GM23338 (cell line): ENCODE measurements around the gene MBD6. TPM values are rescaled to one million over a fixed set of nuclear protein-coding genes. Genes with fewer than 3 reads are reported as not detected.
"Not testable (repeated sequence)": the region's sequence is repeated elsewhere in the genome, so short reads cannot be mapped to it uniquely, and the experiment has no call there.

ENCODE experiments used
- ATAC-seq: fragments of 200-7000 bp; cut with Tn5 transposase; 3 replicates; pipeline ENCODE4 v1.9.1; 2020
- DNase-seq: peaks from one replicate; pipeline ENCODE4 v3.0.0-alpha.2; 2015; ENCODE audit warnings: low spot score
- H2AFZ ChIP-seq: fragments of 200-600 bp; sonication (generic); 2 replicates; pipeline ENCODE4 v1.8.0; 2016; ENCODE audit warnings: antibody characterized with exemption, mild to moderate bottlenecking, moderate library complexity
- H3F3A ChIP-seq: fragments of 200-600 bp; sonication (generic); replicated peaks from 2 replicates; pipeline ENCODE4 v1.8.0; 2017; ENCODE audit warnings: antibody characterized with exemption, mixed run types, low read depth
- H3K27ac ChIP-seq: fragments of 200-600 bp; sonication (generic); 2 replicates; pipeline ENCODE4 v1.6.1; 2016; ENCODE audit warnings: low read depth
- H3K27me3 ChIP-seq: fragments of 200-600 bp; sonication (generic); 2 replicates; pipeline ENCODE4 v1.8.0; 2016; ENCODE audit warnings: mild to moderate bottlenecking, mixed run types, moderate library complexity; ENCODE audit not compliant: insufficient read depth
- H3K36me3 ChIP-seq: fragments of 200-600 bp; sonication (generic); 2 replicates; pipeline ENCODE4 v1.8.0; 2016; ENCODE audit warnings: mild to moderate bottlenecking; ENCODE audit not compliant: insufficient read depth
- H3K4me1 ChIP-seq: fragments of 200-600 bp; sonication (generic); 2 replicates; pipeline ENCODE4 v1.8.0; 2016; ENCODE audit warnings: mild to moderate bottlenecking, moderate library complexity; ENCODE audit not compliant: insufficient read depth
- H3K4me2 ChIP-seq: fragments of 200-600 bp; sonication (generic); 2 replicates; pipeline ENCODE4 v1.7.1; 2017; ENCODE audit warnings: mixed run types
- H3K4me3 ChIP-seq: fragments of 200-600 bp; sonication (generic); 2 replicates; pipeline ENCODE4 v1.6.1; 2016; ENCODE audit warnings: mixed run types
- H3K79me2 ChIP-seq: fragments of 200-600 bp; sonication (generic); replicated peaks from 2 replicates; pipeline ENCODE4 v1.8.0; 2017; ENCODE audit warnings: mild to moderate bottlenecking; ENCODE audit not compliant: insufficient read depth
- H3K9me2 ChIP-seq: fragments of 200-600 bp; sonication (generic); 2 replicates; pipeline ENCODE4 v1.8.0; 2017; ENCODE audit not compliant: insufficient read depth
- H4K20me1 ChIP-seq: fragments of 200-600 bp; sonication (generic); replicated peaks from 2 replicates; pipeline ENCODE4 v1.8.0; 2017; ENCODE audit warnings: mild to moderate bottlenecking; ENCODE audit not compliant: insufficient read depth
- H3K27ac Mint-ChIP-seq: 2 replicates; pipeline ENCODE4 v1.8.0; 2020; ENCODE audit warnings: inconsistent platforms, mild to moderate bottlenecking, moderate library complexity, mixed read lengths
- H3K27me3 Mint-ChIP-seq: 3 replicates; pipeline ENCODE4 v1.8.0; 2022; ENCODE audit warnings: low read depth, mild to moderate bottlenecking, moderate library complexity, mixed read lengths, inconsistent platforms; ENCODE audit not compliant: insufficient read depth, poor library complexity
- H3K36me3 Mint-ChIP-seq: 3 replicates; pipeline ENCODE4 v1.8.0; 2021; ENCODE audit warnings: low read depth, mild to moderate bottlenecking, inconsistent platforms, moderate library complexity, mixed read lengths
- H3K4me1 Mint-ChIP-seq: 3 replicates; pipeline ENCODE4 v1.8.0; 2020; ENCODE audit warnings: mild to moderate bottlenecking, inconsistent platforms, mixed read lengths
- H3K4me3 Mint-ChIP-seq: 3 replicates; pipeline ENCODE4 v1.8.0; 2021; ENCODE audit warnings: moderate library complexity, mild to moderate bottlenecking, inconsistent platforms, mixed read lengths
- H3K9me3 Mint-ChIP-seq: 3 replicates; pipeline ENCODE4 v1.8.0; 2020; ENCODE audit warnings: moderate library complexity, mild to moderate bottlenecking, inconsistent platforms, mixed read lengths
- CTCF ChIP-seq, 2 experiments: fragments of 200-600 bp in 1 of 2; sonication (generic) in 1 of 2; conservative IDR thresholded peaks; 2 replicates each; pipeline versions ENCODE4 v1.5.1 to v1.6.1; 2016 to 2017; ENCODE audit warnings: antibody characterized with exemption in 2 of 2, low read depth in 2 of 2, mild to moderate bottlenecking in 2 of 2, moderate library complexity in 1 of 2
- JUNB ChIP-seq: IDR thresholded peaks from one replicate; pipeline ENCODE4 v1.6.1; 2016; ENCODE audit warnings: antibody characterized with exemption; ENCODE audit not compliant: unreplicated experiment
- NANOG ChIP-seq: IDR thresholded peaks from 2 replicates; pipeline ENCODE4 v1.6.1; 2016; ENCODE audit warnings: antibody characterized with exemption, borderline replicate concordance
- POLR2AphosphoS5 ChIP-seq: IDR thresholded peaks from 2 replicates; pipeline ENCODE4 v1.6.1; 2016; ENCODE audit warnings: antibody characterized with exemption, low read depth
- ZNF114 ChIP-seq: fragments of 250-450 bp; sonication (Bioruptor Pico); IDR thresholded peaks from 2 replicates; pipeline ENCODE4 v1.5.0; 2020; ENCODE audit warnings: mild to moderate bottlenecking, moderate library complexity
- polyA plus RNA-seq: library from polyadenylated mRNA; unstranded; fragments of >200 nt; fragmentation: Nextera tagmentation; extraction: Ambion mirVana; gene quantifications from 2 replicates; pipeline ENCODE4 v1.2.1, GENCODE V29; 2016
- total RNA-seq: library from RNA; depleted of rRNA; stranded (reverse); fragments of >200 nt; shearing (Covaris generic); gene quantifications from 2 replicates; pipeline ENCODE4 v1.2.3, GENCODE V29; 2014

The MBD6 gene
- total and polyA plus RNA-seq, 2 experiments from 2014 or later, result 12.5 to 17.1 TPM

- no peak for DNase-seq
- peaks cover 18% of the 10 kb centered on the region for H3K4me1 ChIP-seq
- Mint-ChIP-seq H3K4me3 (no peak overlapping the region), H3K27me3 (peaks cover 27% of the 10 kb centered on the region), H3K36me3 (peaks cover 86% of the 10 kb centered on the region), H3K9me3 (no peaks in the 10 kb centered on the region), H3K4me1 (peaks cover 22% of the 10 kb centered on the region), H3K27ac (no peak overlapping the region)
- no peak overlapping the region for H3K4me2 ChIP-seq
- TF ChIP-seq JUNB (no peak), NANOG (no peak), POLR2AphosphoS5 (peak; percentile 21; the same call in 1 of the 2 replicates)
- no peak overlapping the region for H3K4me3 ChIP-seq
- no peaks in the 10 kb centered on the region for H3K9me2 ChIP-seq
- no peak overlapping the region for H2AFZ ChIP-seq
- peaks cover 26% of the 10 kb centered on the region for H3K79me2 ChIP-seq
- peaks cover 51% of the 10 kb centered on the region for H4K20me1 ChIP-seq
- peaks cover 81% of the 10 kb centered on the region for H3F3A ChIP-seq
- ATAC-seq, result no peak
- no peaks in the 10 kb centered on the region for H3K27me3 ChIP-seq
- H3K36me3 ChIP-seq, result peaks cover 66% of the 10 kb centered on the region
- H3K27ac ChIP-seq, result no peak overlapping the region; the same call in 1 of the 2 replicates
Observed at GRCh38 chr12:57515934-57516541, 6.6 kb upstream of the MBD6 start.

- Mint-ChIP-seq H3K27ac (peak overlapping the region; percentile 60), H3K36me3 (peaks cover 79% of the 10 kb centered on the region), H3K27me3 (peaks cover 33% of the 10 kb centered on the region), H3K4me3 (no peak overlapping the region), H3K4me1 (peaks cover 29% of the 10 kb centered on the region), H3K9me3 (no peaks in the 10 kb centered on the region)
- Histone ChIP-seq H3K27me3 (no peaks in the 10 kb centered on the region), H2AFZ (no peak overlapping the region), H3K79me2 (peaks cover 26% of the 10 kb centered on the region), H4K20me1 (peaks cover 44% of the 10 kb centered on the region), H3K4me2 (no peak overlapping the region), H3K27ac (peak overlapping the region; percentile 98), H3K4me3 (no peak overlapping the region), H3K4me1 (peaks cover 25% of the 10 kb centered on the region), H3K9me2 (no peaks in the 10 kb centered on the region), H3F3A (peaks cover 86% of the 10 kb centered on the region), H3K36me3 (peaks cover 61% of the 10 kb centered on the region)
- DNase-seq (no peak), ATAC-seq (no peak)
- TF ChIP-seq POLR2AphosphoS5 (peak; percentile 19), CTCF (conservative IDR thresholded peaks at IDR 0.05; ENCODE audit: low read depth in 2 of 2) (no peak)
Observed at GRCh38 chr12:57516617-57517153, 5.9 kb upstream of the MBD6 start.

GRCh38 chr12:57517187-57517586 is 5.4 kb upstream of the MBD6 start:
- Histone ChIP-seq H3K79me2 (peaks cover 26% of the 10 kb centered on the region), H4K20me1 (peaks cover 39% of the 10 kb centered on the region), H3K27ac (peak overlapping the region; percentile 98), H3K36me3 (peaks cover 56% of the 10 kb centered on the region), H3K4me1 (peaks cover 29% of the 10 kb centered on the region), H3K9me2 (no peaks in the 10 kb centered on the region), H2AFZ (no peak overlapping the region), H3F3A (peaks cover 86% of the 10 kb centered on the region), H3K27me3 (no peaks in the 10 kb centered on the region), H3K4me3 (no peak overlapping the region), H3K4me2 (no peak overlapping the region)
- Mint-ChIP-seq H3K36me3 (peaks cover 74% of the 10 kb centered on the region), H3K27me3 (peaks cover 38% of the 10 kb centered on the region), H3K4me3 (no peak overlapping the region), H3K27ac (peak overlapping the region; percentile 60; the same call in 1 of the 2 replicates), H3K4me1 (peaks cover 33% of the 10 kb centered on the region), H3K9me3 (no peaks in the 10 kb centered on the region; the same call in 2 of the 3 replicates)
- TF ChIP-seq NANOG (no peak), JUNB (no peak), ZNF114 (CRISPR knock-in tag) (no peak)
- no peak for DNase-seq
- ATAC-seq, result no peak

GRCh38 chr12:57517718-57518117 is 4.9 kb upstream of the MBD6 start:
- Histone ChIP-seq H4K20me1 (peaks cover 34% of the 10 kb centered on the region), H3K79me2 (peaks cover 26% of the 10 kb centered on the region), H3K4me1 (peaks cover 29% of the 10 kb centered on the region), H3K27ac (peak overlapping the region; percentile 98; the same call in 1 of the 2 replicates), H3K36me3 (peaks cover 51% of the 10 kb centered on the region), H3F3A (peaks cover 83% of the 10 kb centered on the region)
- ATAC-seq, H3K27ac Mint-ChIP-seq, H3K9me2 ChIP-seq, H2AFZ ChIP-seq, H3K27me3 ChIP-seq, H3K9me3 Mint-ChIP-seq, DNase-seq, H3K4me2 ChIP-seq, H3K4me3 ChIP-seq: not testable (repeated sequence)
- Mint-ChIP-seq H3K4me3 (peak overlapping the region; percentile 57; the same call in 2 of the 3 replicates), H3K4me1 (peaks cover 33% of the 10 kb centered on the region), H3K27me3 (peaks cover 36% of the 10 kb centered on the region), H3K36me3 (peaks cover 69% of the 10 kb centered on the region)
